Activated CD4-positive, alpha-beta T cell treated with anti-CD3 and anti-CD28 coated beads, Interleukin-2, amount 50 U/mL, for 4 hours (primary cell): Measurements from ENCODE around the gene SDK2.
A peak's percentile ranks its signal among the peaks of the same experiment; 100 is the strongest.

Experiments
- DNase-seq, 2 experiments: peaks; one replicate each; pipeline ENCODE4 v3.0.0-alpha.2; 2020

Gene SDK2

DNA sequence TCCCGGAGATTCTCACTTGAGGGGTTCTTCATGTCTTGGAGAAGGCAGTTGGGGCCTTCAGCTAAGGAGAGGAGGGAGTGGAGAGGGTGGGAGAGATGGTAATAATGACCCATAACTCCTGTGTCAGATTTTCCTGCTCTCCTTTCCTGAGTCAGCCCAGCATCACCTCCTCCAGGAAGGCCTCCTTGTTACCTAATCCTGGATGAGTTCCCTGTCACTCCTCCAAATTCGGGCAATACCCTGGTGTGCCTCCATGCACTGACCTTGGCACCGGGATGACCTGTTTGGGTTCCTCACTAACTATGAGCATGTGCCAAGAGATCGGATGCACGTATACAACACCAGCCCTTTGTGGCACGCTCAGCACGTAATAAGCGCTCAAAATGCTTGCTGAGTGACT, 38.8 kb downstream of the SDK2 start:
- DNase-seq = no peak

DNA sequence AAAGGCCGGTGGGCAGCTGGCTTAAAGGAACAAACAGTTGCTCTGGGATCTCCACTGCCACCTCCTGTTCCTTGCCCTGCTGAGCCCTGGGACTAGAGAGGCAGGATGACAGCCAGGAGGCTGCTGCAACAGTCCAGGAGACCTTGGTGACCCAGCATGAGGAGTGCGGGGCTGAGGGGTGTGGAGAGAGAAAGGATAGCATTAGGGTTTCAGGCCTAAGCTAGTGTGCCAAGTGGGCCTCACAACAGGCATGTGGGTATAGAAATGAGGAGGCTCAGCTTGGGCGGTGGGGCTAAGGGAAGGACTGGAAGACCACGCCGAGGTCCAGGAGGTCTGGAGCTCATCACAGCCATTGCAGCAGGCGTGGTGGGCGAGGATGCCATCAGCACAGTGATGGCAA, 39.8 kb downstream of the SDK2 start:
- DNase-seq = no peak

- DNase-seq = no peak
Measured at GRCh38 chr17:73603971-73604370, 40.3 kb downstream of the SDK2 start.

GRCh38 chr17:73600103-73600871, 44.0 kb downstream of the SDK2 start:
- no peak for DNase-seq

GRCh38 chr17:73599599-73599998, 44.6 kb downstream of the SDK2 start:
- no peak for DNase-seq

- DNase-seq = no peak
Measured at GRCh38 chr17:73598212-73598611, 46.0 kb downstream of the SDK2 start.

DNA sequence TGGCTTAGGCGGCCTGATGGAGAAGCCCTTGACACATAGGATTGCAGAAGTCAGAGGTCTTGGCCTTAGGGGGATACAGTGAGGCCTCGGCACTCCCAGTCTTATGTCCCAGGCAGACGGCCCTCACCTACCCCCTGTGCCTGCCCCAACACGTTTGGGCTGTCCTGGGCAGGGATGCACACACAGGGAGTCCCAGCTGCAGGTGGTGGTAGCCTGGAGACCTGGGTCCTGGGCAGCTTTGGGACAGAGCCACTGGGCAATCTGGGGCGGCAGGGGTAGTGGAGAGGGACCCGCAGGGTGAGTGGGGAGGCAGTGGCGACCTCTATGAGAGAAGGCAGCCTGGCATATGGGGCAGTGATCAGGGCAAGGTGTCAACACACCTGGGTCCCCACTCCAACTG, 48.3 kb downstream of the SDK2 start:
- no peak for DNase-seq

DNA sequence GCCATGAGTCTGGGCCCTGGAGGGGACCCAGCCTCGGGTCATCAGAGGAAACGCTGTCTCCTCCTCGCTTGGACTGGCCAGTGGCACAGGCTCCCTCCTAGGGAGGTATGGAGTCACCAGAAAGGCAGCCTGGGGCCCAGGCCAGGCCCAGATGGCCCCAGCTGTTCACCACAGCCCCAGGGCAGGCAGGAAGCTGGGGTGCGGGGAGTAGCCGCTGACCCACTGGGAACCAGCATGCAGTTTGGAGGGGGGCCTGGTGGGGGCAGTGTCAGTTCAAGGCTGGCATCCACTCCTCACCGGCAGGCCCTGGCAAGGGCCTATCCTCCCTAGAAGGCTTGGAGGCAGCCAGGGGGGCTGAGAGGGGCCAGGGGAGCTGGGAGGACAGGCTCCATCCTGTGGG, 48.8 kb downstream of the SDK2 start:
- DNase-seq = no peak

- DNase-seq = no peak
Measured at GRCh38 chr17:73595068-73595467, 49.2 kb downstream of the SDK2 start.

GRCh38 chr17:73594598-73594997, 49.6 kb downstream of the SDK2 start:
- DNase-seq = no peak

DNA sequence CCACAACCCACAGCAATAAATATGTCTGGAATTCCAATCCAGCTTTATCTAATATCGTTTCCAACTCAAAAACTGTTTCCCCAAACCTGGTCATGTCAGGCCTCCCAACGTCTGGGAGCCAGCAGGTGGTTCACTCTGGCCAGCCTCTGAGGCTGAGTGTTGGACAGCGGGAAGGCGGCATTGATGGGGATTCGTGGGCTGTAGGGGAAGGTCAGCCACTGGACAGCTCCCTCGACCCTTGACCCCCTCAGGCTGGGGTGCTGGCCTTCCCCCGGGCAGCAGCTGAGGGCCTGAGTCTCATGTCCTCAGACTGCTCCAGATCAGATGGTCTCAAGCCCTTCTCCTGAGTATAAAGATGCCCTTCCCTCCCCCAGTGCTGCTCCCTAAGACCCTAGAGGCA, 50.2 kb downstream of the SDK2 start:
- DNase-seq = no peak

DNA sequence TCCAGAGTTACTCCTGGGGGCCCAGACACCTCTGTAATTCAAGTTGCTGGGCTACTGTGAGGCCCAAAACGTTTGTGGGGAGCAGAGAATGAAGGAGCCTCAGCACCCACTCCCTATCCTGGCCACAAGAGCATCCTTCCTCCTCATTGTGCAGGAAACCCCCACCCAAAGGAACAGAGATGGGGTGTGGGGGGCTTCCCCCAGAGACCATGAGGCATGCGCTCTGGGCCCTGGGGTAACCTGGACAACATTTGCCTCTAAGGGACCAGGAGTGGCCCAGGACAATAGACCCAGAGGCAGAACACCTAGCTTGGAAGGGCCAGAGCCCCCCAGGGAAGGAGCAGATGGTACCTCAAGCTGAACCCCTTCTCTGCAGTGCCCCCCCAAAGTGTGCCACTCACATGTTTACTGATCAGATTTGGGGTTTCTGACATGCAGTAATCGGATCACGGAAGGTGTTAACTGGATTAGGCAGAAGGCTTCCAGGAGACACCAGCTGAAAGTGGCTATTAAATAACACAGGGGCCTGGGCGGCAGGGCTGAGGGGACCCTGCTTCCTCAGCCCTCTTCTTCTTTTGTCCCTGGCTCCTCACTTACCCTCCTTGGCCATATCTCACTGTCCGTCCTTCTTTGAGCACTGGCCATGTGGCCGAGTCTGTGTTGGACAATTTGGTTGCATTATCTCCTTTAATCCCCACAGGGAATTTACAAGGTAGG, 50.8 kb downstream of the SDK2 start:
- DNase-seq = no peak

DNA sequence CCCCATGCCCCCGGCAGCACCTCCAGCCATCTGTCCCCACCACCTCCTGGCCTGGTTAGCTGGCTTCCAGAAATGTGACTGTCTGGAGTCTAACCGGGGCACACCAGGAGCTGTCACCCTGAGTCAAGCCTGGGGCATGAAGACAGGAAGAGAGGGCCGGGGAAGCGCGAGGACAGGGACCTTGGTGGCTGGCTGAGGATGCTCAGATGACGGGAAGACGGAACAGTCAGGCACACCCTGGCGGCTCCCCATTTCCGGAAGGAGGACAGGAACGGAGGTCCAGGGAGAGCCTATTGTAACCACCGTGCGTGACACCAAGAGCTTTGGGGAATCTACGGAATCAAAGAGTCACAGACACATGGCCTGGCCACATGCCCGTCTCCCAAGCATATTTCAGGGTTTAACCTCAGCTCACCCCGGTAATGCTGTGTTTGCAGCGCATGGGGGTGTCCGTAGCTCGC, 51.7 kb downstream of the SDK2 start:
- DNase-seq = no peak

GRCh38 chr17:73592079-73592415, 52.2 kb downstream of the SDK2 start:
- no peak for DNase-seq

DNA sequence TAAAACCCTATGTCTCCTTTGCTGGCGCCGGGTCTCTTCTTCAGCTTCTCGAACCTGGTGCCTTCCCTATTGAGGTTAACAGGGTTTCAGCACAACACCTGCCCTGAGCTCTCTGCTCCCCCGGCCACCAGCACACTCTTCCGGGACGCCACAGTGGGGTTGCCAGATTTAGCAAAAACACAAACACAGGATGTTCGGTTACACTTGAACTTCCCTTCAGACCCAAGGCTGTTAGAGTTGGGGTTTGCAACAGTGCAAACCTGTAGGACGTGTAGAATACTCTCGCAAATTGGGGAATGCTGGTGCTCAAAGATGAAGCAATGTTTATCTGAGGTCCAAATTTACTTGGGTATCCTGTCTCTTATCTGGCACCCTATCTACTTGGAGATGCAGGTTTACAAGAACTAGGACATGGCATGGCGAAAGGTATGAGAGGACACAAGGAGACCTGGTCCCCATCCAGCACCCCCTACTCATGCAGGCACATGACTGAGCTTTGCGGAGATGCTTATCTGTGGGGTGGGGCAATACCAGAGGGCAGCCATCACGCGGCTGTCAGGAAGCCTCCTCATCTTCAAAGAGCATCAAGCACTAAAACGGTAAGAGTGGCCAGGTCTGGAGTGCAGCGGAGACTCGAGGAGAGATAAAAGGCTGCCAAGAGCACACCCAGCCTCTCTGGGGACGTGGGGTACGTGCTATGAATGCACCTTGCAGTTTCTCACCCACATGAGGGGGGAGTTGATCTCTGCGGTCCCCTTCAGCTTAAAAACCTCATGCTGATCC, 52.8 kb downstream of the SDK2 start:
- peak in 1 of 2 experiments; percentile 20 for DNase-seq

GRCh38 chr17:73589363-73589980, 54.8 kb downstream of the SDK2 start:
- DNase-seq = no peak

- no peak for DNase-seq
Measured at GRCh38 chr17:73588891-73589290, 55.4 kb downstream of the SDK2 start.

- DNase-seq = no peak
Measured at GRCh38 chr17:73588301-73588846, 55.9 kb downstream of the SDK2 start.

GRCh38 chr17:73586921-73587602, 57.2 kb downstream of the SDK2 start:
- no peak for DNase-seq

DNA sequence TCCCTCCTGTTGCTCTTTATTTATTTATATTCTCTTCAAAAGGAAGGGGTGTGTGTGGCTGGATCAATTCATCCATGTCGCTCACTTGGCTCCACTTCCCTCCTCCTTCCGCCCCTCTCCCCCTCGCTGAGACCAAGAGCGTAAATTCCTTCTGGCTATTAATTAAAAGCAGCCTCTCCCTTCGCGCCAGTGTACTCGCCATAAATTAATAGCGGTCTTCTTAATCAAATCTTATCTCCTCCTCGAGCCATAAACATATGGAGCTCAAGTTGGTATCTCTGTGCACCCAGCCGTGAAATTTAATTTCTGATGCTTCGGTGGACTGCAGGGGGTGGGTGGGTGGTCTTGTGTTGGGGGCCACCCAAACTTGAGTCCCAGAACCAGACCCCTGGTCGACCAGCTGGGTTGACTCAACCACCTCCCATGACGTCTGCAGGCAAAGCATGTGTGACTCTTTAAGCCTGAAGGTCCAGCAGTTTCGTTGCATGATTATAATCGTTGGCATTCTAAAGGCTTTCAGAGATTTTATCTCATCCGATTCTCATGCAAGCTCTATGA, 57.9 kb downstream of the SDK2 start:
- no peak for DNase-seq

GRCh38 chr17:73585583-73585982, 58.7 kb downstream of the SDK2 start:
- no peak for DNase-seq

GRCh38 chr17:73584987-73585386, 59.3 kb downstream of the SDK2 start:
- DNase-seq = no peak
